NB4 (cell line): ENCODE measurements around the gene CHAT.

Source experiments
- DNase-seq: peaks from one replicate; pipeline ENCODE4 v3.0.0; 2010; ENCODE audit warnings: low read depth
- H3K4me3 ChIP-seq: one replicate; pipeline ENCODE4 v1.5.1; 2011; ENCODE audit warnings: mild to moderate bottlenecking, low read depth, low read length, moderate library complexity
- MAX ChIP-seq: IDR thresholded peaks from 2 replicates; pipeline ENCODE4 v1.6.1; 2011; ENCODE audit warnings: low read depth, low read length
- MYC ChIP-seq: IDR thresholded peaks from 2 replicates; pipeline ENCODE4 v1.6.1; 2011; ENCODE audit warnings: low read depth, low read length
- POLR2A ChIP-seq: IDR thresholded peaks from 2 replicates; pipeline ENCODE4 v1.6.1; 2011; ENCODE audit warnings: mild to moderate bottlenecking; ENCODE audit not compliant: insufficient read length; ENCODE audit errors: extremely low read depth
- TF ChIP-seq, protein P1 (sequence below): IDR thresholded peaks from one replicate; pipeline ENCODE4 v1.5.1; 2012; ENCODE audit warnings: low read depth, low read length

CHAT gene

GRCh38 chr10:49661140-49661856, 47.5 kb downstream of the CHAT start:
- DNase-seq, result no peak
- no peak overlapping the region for H3K4me3 ChIP-seq
- TF ChIP-seq POLR2A (no peak), MYC (no peak), MAX (no peak)
- TF ChIP-seq, protein P1, sequence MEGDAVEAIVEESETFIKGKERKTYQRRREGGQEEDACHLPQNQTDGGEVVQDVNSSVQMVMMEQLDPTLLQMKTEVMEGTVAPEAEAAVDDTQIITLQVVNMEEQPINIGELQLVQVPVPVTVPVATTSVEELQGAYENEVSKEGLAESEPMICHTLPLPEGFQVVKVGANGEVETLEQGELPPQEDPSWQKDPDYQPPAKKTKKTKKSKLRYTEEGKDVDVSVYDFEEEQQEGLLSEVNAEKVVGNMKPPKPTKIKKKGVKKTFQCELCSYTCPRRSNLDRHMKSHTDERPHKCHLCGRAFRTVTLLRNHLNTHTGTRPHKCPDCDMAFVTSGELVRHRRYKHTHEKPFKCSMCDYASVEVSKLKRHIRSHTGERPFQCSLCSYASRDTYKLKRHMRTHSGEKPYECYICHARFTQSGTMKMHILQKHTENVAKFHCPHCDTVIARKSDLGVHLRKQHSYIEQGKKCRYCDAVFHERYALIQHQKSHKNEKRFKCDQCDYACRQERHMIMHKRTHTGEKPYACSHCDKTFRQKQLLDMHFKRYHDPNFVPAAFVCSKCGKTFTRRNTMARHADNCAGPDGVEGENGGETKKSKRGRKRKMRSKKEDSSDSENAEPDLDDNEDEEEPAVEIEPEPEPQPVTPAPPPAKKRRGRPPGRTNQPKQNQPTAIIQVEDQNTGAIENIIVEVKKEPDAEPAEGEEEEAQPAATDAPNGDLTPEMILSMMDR, result no peak

DNA sequence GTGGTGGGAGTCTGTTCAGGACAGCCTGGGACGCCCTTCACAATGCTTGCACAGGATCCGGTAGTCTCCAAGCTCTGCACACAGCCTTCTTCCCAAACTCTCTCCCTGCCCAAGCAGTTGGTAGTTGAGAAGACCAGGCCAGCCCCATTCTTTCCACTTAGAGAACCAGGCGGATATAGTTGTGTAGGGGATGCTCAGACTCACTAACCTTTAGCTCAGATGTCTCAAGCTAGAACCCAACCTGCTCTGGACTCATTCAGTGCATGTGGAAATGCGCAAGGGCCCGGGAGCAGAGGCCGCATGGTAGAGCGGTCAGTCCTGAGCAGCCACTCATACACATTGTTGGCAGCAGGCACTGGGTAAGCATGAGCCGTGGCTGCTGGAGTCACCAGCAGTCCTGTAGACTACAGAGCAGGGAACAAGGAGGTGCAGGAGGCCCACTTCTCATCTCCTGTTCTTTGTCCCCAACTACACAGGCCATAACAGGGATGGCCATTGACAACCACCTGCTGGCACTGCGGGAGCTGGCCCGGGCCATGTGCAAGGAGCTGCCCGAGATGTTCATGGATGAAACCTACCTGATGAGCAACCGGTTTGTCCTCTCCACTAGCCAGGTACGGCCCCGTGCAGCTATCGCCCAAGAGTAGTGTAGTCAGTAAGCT, 48.5 kb downstream of the CHAT start:
- DNase-seq, result no peak
- TF ChIP-seq MYC (no peak), MAX (no peak), POLR2A (no peak)
- TF ChIP-seq, protein P1, result no peak
- no peak overlapping the region for H3K4me3 ChIP-seq

DNA sequence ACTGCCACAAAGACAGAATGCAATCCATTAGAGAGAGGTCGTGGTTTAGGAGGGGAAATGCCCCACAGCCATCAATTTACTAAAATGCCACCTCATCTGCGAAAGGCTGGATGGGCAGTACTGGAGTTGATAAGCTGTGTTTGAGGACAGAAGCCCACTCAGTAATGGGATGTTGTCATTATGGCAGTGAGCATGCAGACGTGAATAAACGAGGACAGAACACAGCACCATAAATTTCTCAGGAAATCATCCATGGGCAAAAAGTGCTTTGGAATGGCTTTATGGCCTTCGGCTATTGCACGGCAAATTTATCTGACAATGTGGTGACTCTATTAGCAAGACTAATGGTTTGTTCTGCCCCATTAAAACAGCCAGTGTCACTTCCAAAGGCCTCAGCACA, 49.8 kb downstream of the CHAT start:
- H3K4me3 ChIP-seq, result no peak overlapping the region
- DNase-seq, result no peak
- no peak for TF ChIP-seq POLR2A
- TF ChIP-seq MYC, result no peak
- TF ChIP-seq, protein P1, result no peak
- no peak for TF ChIP-seq MAX

GRCh38 chr10:49664006-49664841, 50.4 kb downstream of the CHAT start:
- no peak for DNase-seq
- no peak for TF ChIP-seq MYC
- H3K4me3 ChIP-seq, result no peak overlapping the region

DNA sequence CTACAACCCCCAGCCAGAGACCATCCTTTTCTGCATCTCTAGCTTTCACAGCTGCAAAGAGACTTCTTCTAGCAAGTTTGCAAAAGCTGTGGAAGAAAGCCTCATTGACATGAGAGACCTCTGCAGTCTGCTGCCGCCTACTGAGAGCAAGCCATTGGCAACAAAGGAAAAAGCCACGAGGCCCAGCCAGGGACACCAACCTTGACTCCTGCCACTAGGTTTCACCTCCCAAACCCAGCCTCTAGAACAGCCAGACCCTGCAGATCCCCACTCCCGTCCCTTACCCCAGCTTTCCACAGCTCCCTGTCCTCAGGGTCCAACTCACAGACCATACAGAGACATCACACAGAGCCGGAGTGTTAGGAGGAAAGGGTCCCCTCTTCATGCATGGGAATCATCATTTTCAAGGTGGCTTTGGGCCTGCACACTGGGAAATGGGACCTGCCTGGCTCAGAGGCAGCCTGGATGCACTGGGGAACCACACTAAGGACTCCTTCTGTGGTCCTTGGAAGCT, 51.1 kb downstream of the CHAT start:
- DNase-seq, result no peak
- TF ChIP-seq POLR2A, result no peak
- no peak for TF ChIP-seq MAX
- no peak for TF ChIP-seq MYC
- TF ChIP-seq, protein P1, result no peak
- no peak overlapping the region for H3K4me3 ChIP-seq
